ENCODE measurements around the gene PTPRN2. TPM values are rescaled to one million over a fixed set of nuclear protein-coding genes. Genes with fewer than 3 reads are reported as not detected.

The PTPRN2 gene
- total and polyA plus RNA-seq, 2 of the 13 experiments (the other 11 are each of a cell fraction or from before 2014, with no cell fraction given), result 2.5 to 24.2 TPM

DNA sequence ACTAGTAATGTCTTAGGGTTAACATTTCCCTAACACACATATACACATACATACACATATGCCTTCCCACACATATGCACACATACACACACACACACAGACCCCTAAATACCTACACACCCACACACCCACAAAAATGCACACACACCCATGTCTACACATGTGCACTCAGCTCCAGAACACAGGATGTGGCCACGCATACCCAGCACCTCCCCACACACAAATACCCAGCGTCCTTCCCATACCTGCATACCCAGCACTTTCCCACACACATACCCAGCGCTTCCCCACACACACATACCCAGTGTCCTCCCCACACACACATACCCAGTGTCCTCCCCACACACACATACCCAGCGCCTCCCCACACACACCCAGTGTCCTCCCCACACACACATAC, 715.9 kb downstream of the PTPRN2 start:
- 79% methylated on average over 4 of the region's 4 CpGs for WGBS (ENCODE audit: low lambda C conversion rate)
- CTCF ChIA-PET (ENCODE audit: low intra/inter-chr PET ratio, low total read pairs), result no interaction called here
- FAIRE-seq, result no peak

DNA sequence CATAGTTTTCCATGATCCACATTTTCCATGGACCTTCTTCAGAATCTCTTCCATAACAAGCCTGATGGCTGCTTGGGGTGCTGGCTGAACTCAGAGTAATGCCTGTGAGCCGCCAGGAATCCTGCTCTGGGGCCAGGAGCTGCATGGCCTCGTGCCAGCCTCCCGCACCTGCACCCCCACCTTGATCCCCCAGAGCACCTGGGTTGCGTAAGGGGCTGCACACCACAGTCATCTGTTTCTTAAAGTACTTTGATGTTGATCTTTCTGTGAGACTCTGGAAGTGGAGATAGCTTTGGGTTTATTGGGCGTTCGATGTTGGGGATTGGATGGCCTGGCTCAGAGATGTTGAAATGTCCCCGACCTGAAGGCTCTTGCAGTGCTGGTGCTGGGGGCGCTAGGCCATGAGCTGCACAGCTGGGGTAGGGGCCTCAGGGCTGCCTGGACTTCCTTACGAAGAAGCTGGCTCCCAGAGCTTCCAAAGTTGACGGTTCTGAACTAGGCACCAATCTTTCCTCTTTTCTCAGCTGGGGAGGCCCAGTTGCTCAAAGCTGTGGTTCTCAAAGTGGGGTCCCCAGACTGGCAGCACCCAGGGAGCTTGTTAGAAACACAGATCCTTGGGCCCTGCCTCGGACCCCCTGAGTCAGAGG, 716.9 kb downstream of the PTPRN2 start:
- WGBS (ENCODE audit: low lambda C conversion rate), result 38% methylated on average over 4 of the region's 11 CpGs
- Histone ChIP-seq H3K27me3 (ENCODE audit: control insufficient read depth in 1 of 2, insufficient read depth in 2 of 2, low read length in 2 of 2) (peaks cover 0 to 2% of the 10 kb centered on the region in 2 experiments; a peak in 2 of 5 replicates), H3K27ac (ENCODE audit: extremely low read length, insufficient read depth, low read length) (no peak overlapping the region), H3K4me1 (ENCODE audit: insufficient read depth, low read length) (no peaks in the 10 kb centered on the region), H3K9ac (ENCODE audit: insufficient read depth, low read depth, low read length) (no peak overlapping the region), H3K4me2 (ENCODE audit: low read depth, low read length) (no peak overlapping the region), H2AFZ (ENCODE audit: low read length) (no peak overlapping the region), H3K79me2 (ENCODE audit: insufficient read depth, low read length) (no peaks in the 10 kb centered on the region), H3K36me3 (replicated peaks in 1 of 2; ENCODE audit: control insufficient read depth in 1 of 2, insufficient read depth in 2 of 2, low read length in 2 of 2) (no peaks in the 10 kb centered on the region), H3K9me3 (ENCODE audit: low read length) (no peaks in the 10 kb centered on the region), H4K20me1 (ENCODE audit: insufficient read depth, low read length) (peaks cover 5% of the 10 kb centered on the region), H3K4me3 (replicated peaks in 1 of 3; ENCODE audit: insufficient read depth in 1 of 3, low read depth in 2 of 3, low read length in 3 of 3) (no peak overlapping the region)
- 0 out of 2 replicates have a peak, but pooled peaks have one; percentile 7 for TF ChIP-seq CEBPG (CRISPR knock-in tag; IDR thresholded peaks at IDR 0.05)
- TF ChIP-seq CEBPB (IDR thresholded peaks at IDR 0.05; ENCODE audit: borderline replicate concordance, low read depth, low read length), result peak; percentile 29; the same call in 1 of the 2 replicates
- TF ChIP-seq HOXA9 (CRISPR knock-in tag; IDR thresholded peaks at IDR 0.05; ENCODE audit: borderline replicate concordance), result no peak
- ChIA-PET CTCF (ENCODE audit: low intra/inter-chr PET ratio, low total read pairs) (no interaction called here), POLR2A (no interaction called here)
- no peak for FAIRE-seq
- no TSS peak for BruUV-seq (replicated peaks)
- DNase-seq (ENCODE audit: low spot score), result no peak
- intact Hi-C loops (cut with micrococcal nuclease; ENCODE audit: unreplicated experiment), result no loop called here
- in situ Hi-C loops (cut with HindIII; ENCODE audit: extremely low pct_ligation_motif_present, low pct_unique_long_range_greater_than_20kb), result loop anchor here (10.0 kb wide), 1 partner anchor 446 kb away; no protein-coding TSS in a partner anchor
- no peak for ATAC-seq

More for the DNA sequence above, 715.9 kb downstream of the PTPRN2 start:
- H4K20me1 ChIP-seq (ENCODE audit: insufficient read depth, low read length), result peaks cover 11% of the 10 kb centered on the region
- no peaks in the 10 kb centered on the region for H3K36me3 ChIP-seq (replicated peaks in 1 of 2; ENCODE audit: control insufficient read depth in 1 of 2, insufficient read depth in 2 of 2, low read length in 2 of 2)
- no peak for DNase-seq (ENCODE audit: low spot score)
- no peak overlapping the region for H2AFZ ChIP-seq (ENCODE audit: low read length)
- H3K4me1 ChIP-seq (ENCODE audit: insufficient read depth, low read length), result no peaks in the 10 kb centered on the region
- H3K4me2 ChIP-seq (ENCODE audit: low read depth, low read length), result no peak overlapping the region
- H3K9ac ChIP-seq (ENCODE audit: insufficient read depth, low read depth, low read length), result no peak overlapping the region
- no peak overlapping the region for H3K27ac ChIP-seq (ENCODE audit: extremely low read length, insufficient read depth, low read length)
- no TSS peak for BruUV-seq (replicated peaks)
- no peak overlapping the region for H3K4me3 ChIP-seq (replicated peaks in 1 of 3; ENCODE audit: insufficient read depth in 1 of 3, low read depth in 2 of 3, low read length in 3 of 3)
- no peak for ATAC-seq
- H3K79me2 ChIP-seq (ENCODE audit: insufficient read depth, low read length), result no peaks in the 10 kb centered on the region
- peaks cover 2 to 5% of the 10 kb centered on the region in 2 experiments; a peak in 3 of 5 replicates for H3K27me3 ChIP-seq (ENCODE audit: control insufficient read depth in 1 of 2, insufficient read depth in 2 of 2, low read length in 2 of 2)
- no peaks in the 10 kb centered on the region for H3K9me3 ChIP-seq (ENCODE audit: low read length)
- intact Hi-C loops (cut with micrococcal nuclease; ENCODE audit: unreplicated experiment), result no loop called here
- in situ Hi-C loops (cut with HindIII; ENCODE audit: extremely low pct_ligation_motif_present, low pct_unique_long_range_greater_than_20kb), result loop anchor here (10.0 kb wide), 1 partner anchor 447 kb away; no protein-coding TSS in a partner anchor
- TF ChIP-seq NRL (CRISPR knock-in tag; IDR thresholded peaks at IDR 0.05; ENCODE audit: borderline replicate concordance) (no peak), AGO1 (IDR thresholded peaks at IDR 0.05; ENCODE audit: low read depth, low read length, poor library complexity, severe bottlenecking) (no peak), MED13 (CRISPR knock-in tag; IDR thresholded peaks at IDR 0.05) (no peak), ZNF446 (CRISPR knock-in tag; IDR thresholded peaks at IDR 0.05) (no peak), ZNF484 (CRISPR knock-in tag; IDR thresholded peaks at IDR 0.05; ENCODE audit: borderline replicate concordance, low read depth) (no peak), ZNF629 (CRISPR knock-in tag; conservative IDR thresholded peaks at IDR 0.05) (no peak)
- TF ChIP-seq, protein P1, sequence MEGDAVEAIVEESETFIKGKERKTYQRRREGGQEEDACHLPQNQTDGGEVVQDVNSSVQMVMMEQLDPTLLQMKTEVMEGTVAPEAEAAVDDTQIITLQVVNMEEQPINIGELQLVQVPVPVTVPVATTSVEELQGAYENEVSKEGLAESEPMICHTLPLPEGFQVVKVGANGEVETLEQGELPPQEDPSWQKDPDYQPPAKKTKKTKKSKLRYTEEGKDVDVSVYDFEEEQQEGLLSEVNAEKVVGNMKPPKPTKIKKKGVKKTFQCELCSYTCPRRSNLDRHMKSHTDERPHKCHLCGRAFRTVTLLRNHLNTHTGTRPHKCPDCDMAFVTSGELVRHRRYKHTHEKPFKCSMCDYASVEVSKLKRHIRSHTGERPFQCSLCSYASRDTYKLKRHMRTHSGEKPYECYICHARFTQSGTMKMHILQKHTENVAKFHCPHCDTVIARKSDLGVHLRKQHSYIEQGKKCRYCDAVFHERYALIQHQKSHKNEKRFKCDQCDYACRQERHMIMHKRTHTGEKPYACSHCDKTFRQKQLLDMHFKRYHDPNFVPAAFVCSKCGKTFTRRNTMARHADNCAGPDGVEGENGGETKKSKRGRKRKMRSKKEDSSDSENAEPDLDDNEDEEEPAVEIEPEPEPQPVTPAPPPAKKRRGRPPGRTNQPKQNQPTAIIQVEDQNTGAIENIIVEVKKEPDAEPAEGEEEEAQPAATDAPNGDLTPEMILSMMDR (CRISPR knock-in tag; IDR thresholded peaks at IDR 0.05), result no peak
- POLR2A ChIA-PET, result no interaction called here
